Measurements from ENCODE around the gene P2RX5.

DNA sequence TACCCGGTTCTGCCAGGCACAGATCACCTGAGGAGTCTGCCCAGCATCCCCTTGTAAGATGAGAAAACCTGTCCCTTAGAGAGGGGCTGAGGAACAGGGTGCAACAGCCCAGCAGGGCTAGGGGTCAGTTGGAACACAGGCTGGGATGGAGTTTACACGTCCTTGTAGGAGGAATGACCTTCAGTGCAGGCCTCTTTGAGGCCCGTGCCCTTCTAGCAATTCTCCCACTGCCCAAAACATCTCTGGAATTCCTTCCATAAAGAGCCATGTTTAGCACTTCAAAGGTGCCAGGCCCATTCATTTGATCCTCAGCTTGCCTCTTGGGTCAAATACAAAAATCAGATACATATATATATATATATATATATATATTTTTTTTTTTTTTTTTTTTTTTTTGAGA lies 54.9 kb downstream of the P2RX5 start:
- TF ChIP-seq, protein P1, sequence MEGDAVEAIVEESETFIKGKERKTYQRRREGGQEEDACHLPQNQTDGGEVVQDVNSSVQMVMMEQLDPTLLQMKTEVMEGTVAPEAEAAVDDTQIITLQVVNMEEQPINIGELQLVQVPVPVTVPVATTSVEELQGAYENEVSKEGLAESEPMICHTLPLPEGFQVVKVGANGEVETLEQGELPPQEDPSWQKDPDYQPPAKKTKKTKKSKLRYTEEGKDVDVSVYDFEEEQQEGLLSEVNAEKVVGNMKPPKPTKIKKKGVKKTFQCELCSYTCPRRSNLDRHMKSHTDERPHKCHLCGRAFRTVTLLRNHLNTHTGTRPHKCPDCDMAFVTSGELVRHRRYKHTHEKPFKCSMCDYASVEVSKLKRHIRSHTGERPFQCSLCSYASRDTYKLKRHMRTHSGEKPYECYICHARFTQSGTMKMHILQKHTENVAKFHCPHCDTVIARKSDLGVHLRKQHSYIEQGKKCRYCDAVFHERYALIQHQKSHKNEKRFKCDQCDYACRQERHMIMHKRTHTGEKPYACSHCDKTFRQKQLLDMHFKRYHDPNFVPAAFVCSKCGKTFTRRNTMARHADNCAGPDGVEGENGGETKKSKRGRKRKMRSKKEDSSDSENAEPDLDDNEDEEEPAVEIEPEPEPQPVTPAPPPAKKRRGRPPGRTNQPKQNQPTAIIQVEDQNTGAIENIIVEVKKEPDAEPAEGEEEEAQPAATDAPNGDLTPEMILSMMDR (IDR thresholded peaks at IDR 0.05 in 8 of 11, conservative IDR thresholded peaks at IDR 0.05 in 3 of 11), result no peak
- no peak for TF ChIP-seq POLR2AphosphoS5 (IDR thresholded peaks at IDR 0.05)

Measured in spleen (tissue), 7 donors.